ENCODE results near the gene GMPR2.
"Not testable (repeated sequence)": the region's sequence is repeated elsewhere in the genome, so short reads cannot be mapped to it uniquely, and the experiment has no call there.

GMPR2 gene

DNA sequence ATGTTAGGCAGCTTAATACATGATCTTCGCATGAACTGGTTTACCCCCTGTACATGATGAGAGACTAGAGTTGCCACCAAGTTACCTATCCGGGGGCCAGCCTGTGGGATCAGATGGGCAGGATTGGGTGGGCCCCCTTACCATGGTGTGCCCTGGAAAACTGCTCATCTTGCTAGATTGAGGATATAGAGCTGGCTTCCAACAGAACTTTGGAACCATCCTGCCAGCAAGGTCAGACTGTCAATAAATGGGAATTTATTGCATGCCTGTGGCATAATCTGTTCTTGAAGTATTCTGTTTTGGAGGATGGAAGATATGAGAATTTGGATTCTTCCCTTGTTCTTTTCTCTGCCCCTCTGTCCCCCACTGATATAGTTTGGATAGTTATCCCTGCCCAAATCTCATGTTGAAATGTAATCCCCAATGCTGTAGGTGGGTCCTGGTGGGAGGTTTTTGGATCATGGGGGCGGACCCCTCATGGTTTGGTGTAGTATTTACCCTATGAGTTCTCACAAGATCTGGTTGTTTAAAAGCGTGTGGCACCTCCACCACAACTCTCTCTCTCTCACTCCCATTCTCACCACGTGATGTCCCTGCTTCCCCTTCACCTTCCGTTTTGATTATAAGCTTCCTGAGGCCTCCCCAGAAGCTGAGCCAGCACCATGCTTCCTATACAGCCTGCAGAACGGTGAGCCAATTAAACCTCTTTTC lies 33.8 kb upstream of the GMPR2 start:
- no peak for DNase-seq (ENCODE audit: low read depth in 2 of 2, low spot score in 1 of 2)

DNA sequence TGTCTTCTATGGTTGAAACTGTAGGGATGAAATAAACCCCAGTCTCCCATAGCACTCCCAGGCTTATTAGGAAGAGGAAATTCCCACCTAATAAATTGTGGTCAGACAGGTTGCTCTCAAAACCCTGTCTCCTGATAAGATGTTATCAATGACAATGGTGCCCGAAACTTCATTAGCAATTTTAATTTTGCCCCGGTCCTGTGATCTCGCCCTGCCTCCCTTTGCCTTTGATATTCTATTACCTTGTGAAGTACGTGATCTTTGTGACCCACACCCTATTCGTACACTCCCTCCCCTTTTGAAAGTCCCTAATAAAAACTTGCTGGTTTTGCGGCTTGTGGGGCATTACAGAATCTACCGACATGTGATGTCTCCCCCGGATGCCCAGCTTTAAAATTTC lies 30.2 kb upstream of the GMPR2 start:
- not testable (repeated sequence) for DNase-seq (ENCODE audit: low read depth in 2 of 2, low spot score in 1 of 2)

DNA sequence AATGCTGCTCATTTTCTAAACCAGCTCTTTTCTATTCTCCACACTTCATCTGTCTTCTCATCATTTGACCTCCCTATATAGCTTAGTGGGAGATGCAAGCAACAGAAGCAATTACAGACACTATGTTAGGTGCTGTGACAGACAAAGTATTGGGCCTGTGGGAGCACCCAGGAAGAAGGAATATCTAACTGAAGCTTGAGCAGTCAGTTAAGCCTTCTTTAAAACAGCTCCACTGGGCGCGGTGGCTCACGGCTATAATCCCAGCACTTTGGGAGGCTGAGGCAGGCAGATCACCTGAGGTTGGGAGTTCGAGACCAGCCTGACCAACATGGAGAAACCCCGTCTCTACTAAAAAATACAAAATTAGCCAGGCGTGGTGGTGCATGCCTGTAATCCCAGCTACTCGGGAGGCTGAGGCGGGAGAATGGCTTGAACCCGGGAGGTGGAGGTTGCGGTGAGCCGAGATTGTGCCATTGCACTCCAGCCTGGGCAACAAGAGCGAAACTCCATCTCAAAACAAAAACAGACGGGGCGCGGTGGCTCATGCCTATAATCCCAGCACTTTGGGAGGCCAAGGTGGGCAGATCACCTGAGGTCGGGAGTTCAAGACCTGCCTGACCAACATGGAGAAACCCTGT lies 29.4 kb upstream of the GMPR2 start:
- DNase-seq (ENCODE audit: low read depth in 2 of 2, low spot score in 1 of 2), result not testable (repeated sequence)

DNA sequence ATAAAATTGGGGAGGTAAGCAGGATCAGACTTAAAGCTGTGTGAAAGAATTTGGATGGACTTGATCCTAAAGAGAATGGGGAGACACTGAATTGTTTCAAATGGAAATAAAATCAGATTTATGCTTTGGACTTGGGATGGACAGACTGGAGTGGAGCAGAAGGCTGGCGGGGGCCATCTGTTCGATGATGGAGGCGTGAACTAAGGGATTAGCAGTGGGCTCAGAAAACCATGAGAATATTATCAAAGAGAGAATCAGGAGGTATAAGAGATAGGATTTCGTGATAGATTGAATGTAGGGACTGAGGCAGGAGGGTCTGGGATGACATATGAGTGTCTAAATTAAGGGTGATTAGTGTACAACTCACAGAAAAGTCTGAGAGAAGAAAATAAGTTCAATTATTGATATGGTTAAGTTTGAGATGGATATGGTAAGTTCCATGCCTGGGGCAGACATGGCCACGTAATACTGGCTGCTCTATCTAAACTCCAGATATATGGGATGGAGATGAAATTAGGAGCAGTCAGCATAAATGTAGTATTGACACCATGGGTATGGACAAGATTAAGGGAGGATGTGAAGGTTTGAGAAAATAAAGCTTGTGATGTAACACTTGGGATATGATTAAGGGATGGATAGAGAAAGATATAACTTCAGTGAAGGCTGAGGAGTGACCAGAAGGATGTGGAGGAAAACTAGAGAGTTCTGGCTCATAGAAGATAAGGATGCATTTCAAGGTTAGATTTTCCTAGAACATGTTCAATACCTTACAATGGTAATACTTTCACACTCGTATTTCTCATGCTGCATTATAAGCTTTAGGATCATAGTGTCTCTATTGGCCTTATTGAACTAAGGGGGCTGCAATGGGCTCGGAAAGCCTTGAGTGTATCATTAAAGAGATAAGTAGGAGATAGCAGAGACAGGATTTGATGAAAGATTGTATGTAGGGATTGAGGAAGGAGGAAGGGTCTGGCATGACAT lies 28.3 kb upstream of the GMPR2 start:
- no peak for DNase-seq (ENCODE audit: low read depth in 2 of 2, low spot score in 1 of 2)

DNA sequence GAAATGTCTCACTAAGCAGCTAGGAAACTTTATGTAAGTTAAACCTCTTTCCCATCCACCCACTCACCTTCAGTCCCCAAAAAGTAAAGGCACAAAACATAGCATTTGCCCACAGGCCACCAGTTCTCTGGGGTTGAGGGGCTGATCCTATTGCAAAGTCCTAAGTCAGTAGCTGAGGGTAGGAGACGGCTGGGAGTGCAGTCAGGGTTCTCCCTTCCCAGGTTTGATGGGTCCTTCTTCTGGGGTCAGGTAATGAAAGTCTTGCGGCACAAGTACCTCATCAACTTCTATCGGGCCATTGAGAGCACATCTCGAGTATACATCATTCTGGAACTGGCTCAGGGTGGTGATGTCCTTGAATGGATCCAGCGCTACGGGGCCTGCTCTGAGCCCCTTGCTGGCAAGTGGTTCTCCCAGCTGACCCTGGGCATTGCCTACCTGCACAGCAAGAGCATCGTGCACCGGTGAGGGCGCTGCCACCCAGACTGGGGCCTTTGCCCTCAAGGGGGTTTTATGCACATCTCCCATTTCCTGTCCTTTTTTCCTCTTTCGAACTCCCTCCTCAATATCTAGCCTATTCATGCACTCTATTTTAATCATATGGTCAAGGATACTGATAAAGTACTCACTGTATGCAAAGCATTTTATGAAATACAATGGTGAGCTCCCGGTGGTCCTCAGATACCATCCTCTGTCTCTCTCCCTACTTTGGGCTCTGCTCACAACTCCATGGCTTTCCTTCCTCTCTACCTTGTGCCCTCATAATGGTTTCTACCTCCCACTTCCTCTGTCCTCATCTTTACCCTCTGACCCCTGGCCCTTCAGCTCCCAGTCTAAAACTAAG lies 26.2 kb upstream of the GMPR2 start:
- no peak for DNase-seq (ENCODE audit: low read depth in 2 of 2, low spot score in 1 of 2)

DNA sequence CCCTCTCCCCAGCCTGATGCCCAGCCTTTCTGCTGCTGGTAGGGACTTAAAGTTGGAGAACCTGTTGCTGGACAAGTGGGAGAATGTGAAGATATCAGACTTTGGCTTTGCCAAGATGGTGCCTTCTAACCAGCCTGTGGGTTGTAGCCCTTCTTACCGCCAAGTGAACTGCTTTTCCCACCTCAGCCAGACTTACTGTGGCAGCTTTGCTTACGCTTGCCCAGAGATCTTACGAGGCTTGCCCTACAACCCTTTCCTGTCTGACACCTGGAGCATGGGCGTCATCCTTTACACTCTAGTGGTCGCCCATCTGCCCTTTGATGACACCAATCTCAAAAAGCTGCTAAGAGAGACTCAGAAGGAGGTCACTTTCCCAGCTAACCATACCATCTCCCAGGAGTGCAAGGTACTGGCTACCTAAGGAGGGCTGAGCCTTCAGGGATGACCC lies 25.6 kb upstream of the GMPR2 start:
- no peak for DNase-seq (ENCODE audit: low read depth in 2 of 2, low spot score in 1 of 2)

DNA sequence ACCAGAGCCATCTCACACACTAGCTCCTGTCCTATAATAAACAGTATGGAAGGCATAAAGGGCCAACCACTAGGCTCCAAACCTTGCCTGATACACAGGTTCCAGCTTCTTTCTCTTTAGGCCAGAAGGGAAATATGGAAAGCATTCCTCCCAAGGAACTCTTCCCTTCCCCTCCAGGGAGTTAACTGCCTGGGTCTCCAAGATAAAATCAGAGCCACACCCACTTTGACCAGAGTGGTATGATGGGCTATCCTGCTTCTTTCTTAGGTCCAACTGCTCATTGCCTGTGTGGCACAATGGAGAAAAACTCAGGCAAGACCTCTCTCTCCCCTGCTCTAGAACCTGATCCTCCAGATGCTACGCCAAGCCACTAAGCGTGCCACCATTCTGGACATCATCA lies 25.1 kb upstream of the GMPR2 start:
- DNase-seq (ENCODE audit: low read depth in 2 of 2, low spot score in 1 of 2), result no peak

DNA sequence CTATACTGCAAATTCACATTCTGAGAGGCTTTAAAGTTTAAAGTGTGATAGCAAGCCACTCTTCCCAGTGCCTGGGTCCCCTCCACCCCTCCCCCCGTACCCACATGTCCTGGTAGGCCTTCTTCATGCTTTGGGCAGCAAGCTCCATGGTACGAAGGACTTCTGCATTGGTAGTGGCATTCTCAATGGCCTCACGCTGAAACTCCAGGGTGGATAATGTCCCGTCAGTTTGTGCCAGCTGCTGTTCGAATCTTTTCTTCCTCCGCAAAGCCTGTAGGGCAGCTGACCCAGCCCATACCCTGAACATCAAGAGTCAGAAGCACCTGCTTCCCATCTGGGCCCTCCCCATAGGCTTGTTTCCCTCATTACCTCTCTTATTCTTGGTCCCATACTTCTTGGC lies 21.4 kb upstream of the GMPR2 start:
- DNase-seq (ENCODE audit: low read depth in 2 of 2, low spot score in 1 of 2), result no peak

DNA sequence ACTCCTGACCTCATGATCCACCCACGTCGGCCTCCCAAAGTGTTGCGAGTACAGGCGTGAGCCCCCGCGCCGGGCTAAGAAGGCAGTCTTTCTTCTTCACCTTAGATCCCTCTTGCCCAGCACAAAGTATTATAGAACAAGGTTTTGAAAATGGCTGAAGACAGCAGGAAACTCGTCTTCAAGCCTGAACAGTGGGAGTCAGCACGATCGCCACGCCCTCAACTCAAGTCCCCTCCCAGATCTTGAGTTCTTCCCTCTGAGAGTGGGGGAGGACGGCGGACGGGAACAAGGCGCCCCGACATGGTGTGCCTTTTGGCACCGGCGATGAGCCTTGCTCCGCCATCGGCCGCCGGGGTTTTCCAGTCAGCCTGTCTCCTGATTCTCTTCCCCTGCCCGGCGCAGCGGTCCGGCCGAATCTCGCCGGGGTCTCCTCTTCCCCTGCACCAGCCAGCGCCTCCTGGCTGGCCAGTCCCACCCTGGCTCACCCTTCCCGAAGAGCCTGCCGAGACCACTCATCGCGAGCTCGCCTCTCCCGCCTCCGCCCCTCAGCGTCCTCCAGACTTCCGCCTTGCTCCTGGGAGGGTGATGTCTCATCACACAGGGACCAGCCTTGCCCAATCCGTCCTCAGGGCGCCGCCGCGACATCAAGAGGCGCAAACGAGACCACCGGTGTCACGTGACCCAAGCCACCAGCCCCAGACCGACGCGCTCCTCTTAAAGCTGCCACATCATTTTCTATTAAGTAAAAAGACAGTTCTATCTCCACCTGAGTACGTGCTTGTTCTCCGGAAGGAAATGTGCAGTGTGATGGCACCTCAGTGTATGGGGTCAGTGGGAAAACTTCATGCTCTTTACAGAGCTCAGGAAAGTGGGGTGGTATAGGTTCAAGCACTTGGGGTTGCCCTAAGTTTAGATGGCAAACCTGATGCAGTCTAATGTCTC lies 19.5 kb upstream of the GMPR2 start, which contains the start of gene CHMP4A:
Gene CHMP4A, minus strand, starts transcription at position 565 of the 942 bp plus-strand sequence. Its CDS starts 49 bp downstream, at position 516.
- DNase-seq (ENCODE audit: low read depth in 2 of 2, low spot score in 1 of 2), result peak; percentile 84 to 94

DNA sequence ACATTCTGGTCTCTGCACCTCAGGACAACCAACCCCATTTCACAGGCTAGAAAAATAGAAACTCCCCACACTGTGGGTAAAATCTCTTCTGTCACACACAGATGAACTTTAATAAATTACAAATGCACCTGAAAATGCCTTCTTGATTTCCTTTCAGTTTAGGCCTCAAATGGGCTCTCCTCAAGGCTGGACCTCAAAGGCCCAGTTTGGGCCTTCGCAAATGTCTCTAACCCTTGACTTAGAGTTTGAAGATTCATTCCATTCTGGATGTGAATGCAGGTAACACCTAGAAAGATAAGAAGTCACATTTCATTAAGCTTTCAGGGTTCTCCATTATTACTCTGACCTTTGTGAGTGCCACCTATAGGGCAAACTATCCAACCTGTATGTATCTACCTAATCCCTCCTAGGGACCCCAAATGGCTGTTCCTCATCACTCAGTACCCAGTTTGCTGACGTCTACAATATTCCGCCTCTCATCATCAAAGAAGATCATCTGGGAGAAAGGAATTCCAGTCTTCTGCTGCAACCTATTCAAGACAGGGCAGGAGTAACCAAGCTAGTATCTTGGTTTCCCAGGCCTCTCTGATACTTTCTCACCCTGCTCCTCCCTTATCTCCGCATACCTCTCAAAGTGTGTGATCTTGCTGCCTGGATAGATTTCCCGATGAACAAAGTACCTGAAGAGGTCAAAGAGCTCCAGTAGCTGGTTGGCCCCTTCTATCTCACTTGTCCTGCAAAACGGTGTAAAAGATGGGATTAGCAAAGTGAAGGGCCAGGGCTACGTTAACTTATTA lies 18.7 kb upstream of the GMPR2 start:
- DNase-seq (ENCODE audit: low read depth in 2 of 2, low spot score in 1 of 2), result no peak

DNA sequence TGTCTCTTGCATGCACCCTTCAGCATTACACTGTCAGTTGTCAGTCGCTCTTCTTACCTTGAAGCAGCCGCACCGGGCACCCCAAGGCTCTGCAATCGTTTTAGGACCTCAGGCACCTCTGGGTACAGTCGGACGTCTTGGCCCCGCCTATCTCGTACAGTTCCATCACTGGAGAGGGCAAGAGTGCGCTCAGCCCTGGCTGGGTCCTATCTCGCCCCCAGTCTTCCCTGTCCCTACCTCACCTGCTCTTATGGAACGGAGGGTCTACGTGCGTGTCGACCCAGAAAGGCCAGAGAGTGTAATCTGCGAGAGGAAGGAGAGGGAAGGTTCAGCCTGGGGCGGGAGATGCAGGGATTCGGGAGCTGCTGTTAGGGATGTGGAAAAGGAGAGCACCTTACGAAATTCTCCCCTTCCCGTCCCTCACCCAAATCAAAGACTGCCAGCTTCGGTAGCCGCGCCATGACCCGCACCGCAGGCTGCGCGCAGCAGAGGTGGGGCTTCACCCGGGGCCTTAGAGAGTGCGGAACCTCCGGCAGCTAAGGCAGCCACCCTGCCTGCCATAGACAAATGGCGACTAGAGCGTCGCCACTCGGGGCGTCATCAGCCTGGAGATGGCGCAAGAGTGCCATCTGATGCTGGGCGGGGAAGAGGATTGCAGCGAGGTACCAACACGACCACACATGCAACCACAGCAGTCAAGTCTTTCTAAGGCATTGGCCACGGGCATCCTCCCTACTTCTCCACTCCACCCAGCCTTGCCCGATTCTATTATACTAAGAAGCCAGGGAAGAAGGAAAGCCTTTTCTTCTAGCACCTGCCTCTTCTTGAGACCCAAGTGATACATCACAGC lies 17.0 kb upstream of the GMPR2 start, which contains the start of gene MDP1:
Gene MDP1, minus strand, starts transcription at position 572 of the 850 bp plus-strand sequence. Its CDS starts 111 bp downstream, at position 461.
- peak; percentile 55 to 69 for DNase-seq (ENCODE audit: low read depth in 2 of 2, low spot score in 1 of 2)

DNA sequence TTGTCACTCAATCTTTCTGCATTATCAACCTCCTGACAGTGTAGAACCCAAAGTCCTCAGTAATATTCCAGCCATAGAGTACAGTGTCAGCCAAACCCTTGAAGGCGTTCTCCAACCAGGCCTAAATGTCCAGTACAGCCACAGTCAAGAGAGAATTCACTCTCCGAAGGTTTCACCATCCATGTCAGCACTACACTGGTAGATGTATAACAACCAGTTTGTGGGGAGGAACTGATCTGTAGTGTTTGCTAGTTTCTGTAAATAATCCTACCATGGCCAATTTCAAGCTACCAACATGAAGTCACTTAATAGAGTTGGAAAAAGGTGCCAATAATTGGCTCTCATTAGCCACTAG lies 16.4 kb upstream of the GMPR2 start:
- no peak for DNase-seq (ENCODE audit: low read depth in 2 of 2, low spot score in 1 of 2)

DNA sequence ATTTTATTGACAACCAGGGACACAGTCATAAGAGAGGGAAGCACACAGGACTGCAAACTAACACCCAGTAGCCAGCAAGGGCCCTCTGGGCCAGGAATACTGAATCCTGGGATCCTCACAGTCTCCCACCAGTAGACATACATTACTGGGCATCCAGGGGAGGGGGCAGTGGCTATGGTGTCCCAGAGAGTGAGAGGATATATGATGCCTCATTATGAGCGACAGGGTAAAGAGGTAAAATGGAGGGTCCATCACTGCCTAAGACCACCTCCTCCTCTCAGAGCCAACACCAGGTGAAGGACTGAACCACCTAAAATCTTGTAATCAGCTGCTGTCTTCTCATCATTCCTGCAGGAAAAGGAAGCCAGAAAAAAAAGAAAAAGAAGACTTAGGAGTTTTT lies 15.9 kb upstream of the GMPR2 start:
- not testable (repeated sequence) for DNase-seq (ENCODE audit: low read depth in 2 of 2, low spot score in 1 of 2)

DNA sequence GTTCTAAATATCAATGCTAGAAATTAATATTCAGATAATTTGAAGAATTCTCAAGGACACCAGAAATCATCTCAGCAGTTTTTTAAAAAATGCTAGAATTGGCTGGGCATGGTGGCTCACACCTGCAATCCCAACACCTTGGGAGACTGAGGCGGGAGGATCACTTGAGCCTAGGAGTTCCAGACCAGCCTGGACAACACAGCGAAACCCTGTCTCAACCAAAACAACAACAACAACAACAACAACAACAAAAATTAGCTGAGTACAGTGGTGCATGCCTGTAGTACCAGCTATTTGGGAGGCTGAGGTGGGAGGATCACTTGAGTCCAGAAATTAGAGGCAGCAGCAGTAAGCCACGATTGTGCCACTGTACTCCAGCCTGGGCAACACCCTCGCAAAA lies 13.6 kb upstream of the GMPR2 start:
- DNase-seq (ENCODE audit: low read depth in 2 of 2, low spot score in 1 of 2), result no peak

DNA sequence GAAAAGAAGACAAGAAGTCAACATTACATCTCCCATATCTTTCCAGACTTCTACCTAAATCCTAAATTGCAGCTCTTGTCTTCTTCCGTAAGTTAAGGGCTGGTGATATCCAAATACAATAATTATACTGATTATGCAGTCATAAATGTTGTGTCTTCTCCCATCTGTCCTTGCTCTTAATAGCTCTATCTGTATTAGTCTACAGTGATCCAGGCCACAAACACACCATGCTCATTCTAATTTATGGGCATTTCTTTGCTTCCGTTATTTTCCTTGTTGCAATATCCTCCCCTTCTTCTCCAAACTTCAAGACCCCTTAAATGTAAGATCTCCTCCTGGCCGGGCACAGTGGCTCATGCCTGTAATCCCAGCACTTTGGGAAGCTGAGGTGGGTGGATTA lies 13.2 kb upstream of the GMPR2 start:
- DNase-seq (ENCODE audit: low read depth in 2 of 2, low spot score in 1 of 2), result no peak

DNA sequence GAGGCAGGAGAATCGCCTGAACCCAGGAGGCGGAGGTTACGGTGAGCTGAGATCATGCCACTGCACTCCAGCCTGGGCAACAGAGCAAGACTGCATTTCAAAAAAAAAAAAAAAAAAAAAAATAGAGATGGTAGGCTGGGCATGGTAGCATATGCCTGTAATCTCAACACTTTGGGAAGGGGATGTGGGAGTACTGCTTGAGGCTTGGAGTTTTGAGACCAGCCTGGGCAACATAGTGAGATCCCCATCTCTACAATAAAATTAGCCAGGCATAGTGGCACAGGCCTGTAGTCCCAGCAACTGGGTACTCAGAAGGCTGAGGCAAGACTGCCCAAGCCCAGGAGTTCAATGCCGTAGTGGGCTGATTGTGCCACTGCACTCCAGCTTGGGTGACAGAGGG lies 9.7 kb upstream of the GMPR2 start:
- DNase-seq (ENCODE audit: low read depth in 2 of 2, low spot score in 1 of 2), result not testable (repeated sequence)

DNA sequence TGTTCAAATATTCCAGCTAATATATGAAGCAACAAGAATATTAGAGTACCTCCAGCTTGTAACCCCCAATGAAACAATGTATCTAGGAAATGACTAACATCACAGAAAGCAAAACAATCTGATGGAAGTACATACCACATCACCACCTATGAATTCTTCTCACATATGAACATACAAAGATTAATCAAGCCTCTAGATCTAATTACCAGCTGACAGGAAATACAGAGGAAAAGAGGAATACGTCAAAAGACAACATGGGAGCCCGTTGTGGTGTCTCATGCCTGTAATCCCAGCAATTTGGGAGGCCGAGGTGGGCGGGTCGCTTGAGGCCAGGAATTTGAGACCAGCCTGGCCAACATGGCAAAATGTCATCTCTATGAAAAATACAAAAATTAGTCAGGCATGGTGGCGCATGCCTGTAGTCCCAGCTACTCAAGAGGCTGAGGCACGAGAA lies 8.1 kb upstream of the GMPR2 start:
- DNase-seq (ENCODE audit: low read depth in 2 of 2, low spot score in 1 of 2), result no peak

DNA sequence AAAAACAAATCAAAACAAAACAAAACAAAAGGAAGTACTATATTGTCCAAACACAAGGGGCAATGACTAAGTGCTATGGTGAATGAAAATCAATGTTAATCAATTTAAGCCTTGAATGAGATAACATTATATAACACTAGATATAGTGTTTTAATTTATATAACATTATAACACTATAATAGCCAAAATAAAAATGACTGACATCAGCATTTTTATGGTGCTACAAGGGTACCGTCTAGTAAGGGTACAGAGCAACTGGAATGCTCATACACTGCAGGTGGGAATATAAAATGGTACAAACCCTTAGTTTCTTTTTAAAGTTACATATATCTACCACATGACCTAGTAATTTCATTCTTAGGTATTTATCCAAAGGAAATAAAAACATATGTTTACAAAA lies 6.3 kb upstream of the GMPR2 start:
- DNase-seq (ENCODE audit: low read depth in 2 of 2, low spot score in 1 of 2), result no peak
